Keratinocyte (primary cell): ENCODE measurements around the gene LDLRAD4. TPM values are rescaled to one million over a fixed set of nuclear protein-coding genes. Genes with fewer than 3 reads are reported as not detected.

Source experiments
- DNase-seq: peaks from one replicate; pipeline ENCODE4 v3.0.0-alpha.2; 2011; ENCODE audit warnings: low read depth, missing footprints, low spot score
- FAIRE-seq: peaks from 2 replicates; lab custom pipeline; 2011; peaks lifted over from hg19 to GRCh38; lab: Jason Lieb, UNC
- H2AFZ ChIP-seq: 2 replicates; pipeline ENCODE4 v1.6.0; 2012; ENCODE audit warnings: low read length, control low read depth, inconsistent platforms; ENCODE audit not compliant: control insufficient read depth
- H3K27ac ChIP-seq: 2 replicates; pipeline ENCODE4 v1.5.1; 2011; ENCODE audit warnings: low read length; ENCODE audit not compliant: control insufficient read depth, insufficient read depth
- H3K27me3 ChIP-seq: 3 replicates; pipeline ENCODE4 v1.6.0; 2011; ENCODE audit warnings: low read length; ENCODE audit not compliant: control insufficient read depth, insufficient read depth; ENCODE audit errors: extremely low read depth
- H3K36me3 ChIP-seq, 2 experiments: 2 replicates in 1 of 2; 3 replicates in 1 of 2; pipeline ENCODE4 v1.5.1; 2011; ENCODE audit warnings: low read length in 2 of 2, mild to moderate bottlenecking in 1 of 2; ENCODE audit not compliant: control insufficient read depth in 2 of 2, insufficient read depth in 2 of 2; ENCODE audit errors: extremely low read depth in 1 of 2
- H3K4me1 ChIP-seq: 3 replicates; pipeline ENCODE4 v1.5.1; 2011; ENCODE audit warnings: low read length; ENCODE audit not compliant: control insufficient read depth, insufficient read depth; ENCODE audit errors: extremely low read depth
- H3K4me2 ChIP-seq: 3 replicates; pipeline ENCODE4 v1.6.0; 2011; ENCODE audit warnings: low read depth, low read length; ENCODE audit not compliant: control insufficient read depth, insufficient read depth; ENCODE audit errors: extremely low read depth
- H3K4me3 ChIP-seq, 3 experiments: fragments of 200-600 bp in 1 of 3; sonication (generic) in 1 of 3; 2 replicates in 2 of 3; 3 replicates in 1 of 3; pipeline ENCODE4 v1.5.1; 2011 to 2016; ENCODE audit warnings: low read length in 3 of 3, mild to moderate bottlenecking in 3 of 3, control low read depth in 2 of 3, inconsistent platforms in 1 of 3, low read depth in 1 of 3, mixed read lengths in 1 of 3, mixed run types in 1 of 3, moderate library complexity in 1 of 3; ENCODE audit not compliant: control insufficient read depth in 2 of 3, insufficient read depth in 2 of 3; ENCODE audit errors: extremely low read depth in 1 of 3
- H3K79me2 ChIP-seq: 2 replicates; pipeline ENCODE4 v1.6.0; 2012; ENCODE audit warnings: low read length; ENCODE audit not compliant: control insufficient read depth, insufficient read depth
- H3K9ac ChIP-seq: 3 replicates; pipeline ENCODE4 v1.6.0; 2011; ENCODE audit warnings: low read length; ENCODE audit not compliant: control insufficient read depth, insufficient read depth; ENCODE audit errors: extremely low read depth
- H3K9me1 ChIP-seq: 3 replicates; pipeline ENCODE4 v1.6.0; 2011; ENCODE audit warnings: low read length; ENCODE audit not compliant: control insufficient read depth, insufficient read depth; ENCODE audit errors: extremely low read depth
- H3K9me3 ChIP-seq: 2 replicates; pipeline ENCODE4 v1.5.1; 2012; ENCODE audit warnings: low read depth, low read length; ENCODE audit not compliant: control insufficient read depth
- H4K20me1 ChIP-seq: 3 replicates; pipeline ENCODE4 v1.6.0; 2011; ENCODE audit warnings: low read length; ENCODE audit not compliant: control insufficient read depth, insufficient read depth; ENCODE audit errors: extremely low read depth
- CTCF ChIP-seq, 3 experiments: IDR thresholded peaks in 1 of 3; conservative IDR thresholded peaks in 1 of 3; optimal IDR thresholded peaks in 1 of 3; 2 replicates in 2 of 3; 3 replicates in 1 of 3; pipeline versions ENCODE3 to v1.5.1; 2011; ENCODE audit warnings: low read length in 3 of 3, mild to moderate bottlenecking in 3 of 3, moderate library complexity in 2 of 3, control low read depth in 1 of 3, inconsistent platforms in 1 of 3; ENCODE audit not compliant: insufficient read depth in 2 of 3; ENCODE audit errors: extremely low read depth in 1 of 3
- EZH2 ChIP-seq: IDR thresholded peaks from one replicate; pipeline ENCODE4 v1.6.1; 2012; ENCODE audit warnings: inconsistent platforms, mild to moderate bottlenecking, low read length, moderate library complexity
- dilution Hi-C: fragments of 300-500 bp; cut with MboI; formaldehyde crosslinking; loops from one replicate; pipeline ENCODE4 v1.7.0; 2020; ENCODE audit warnings: low sequenced_read_pairs; ENCODE audit not compliant: extremely low pct_ligation_motif_present
- polyA plus RNA-seq, 5 experiments: library from polyadenylated mRNA; depleted of rRNA in 3 of 5; stranded (reverse) in 3 of 5; stranded (forward) in 1 of 5; unstranded in 1 of 5; fragments of >200 nt; gene quantifications; 1 replicate in 1 of 5; 2 replicates in 3 of 5; 3 replicates in 1 of 5; pipeline versions ENCODE4 v1.2.1 to v1.2.3, GENCODE V29; 2011 to 2012; ENCODE audit warnings: missing spikeins in 2 of 5, low read depth in 1 of 5, low replicate concordance in 1 of 5

LDLRAD4 gene
- polyA plus RNA-seq, 1 donor (not counting 4 experiments of a cell fraction or from before 2014, with no cell fraction given), result not detected

- no peaks in the 10 kb centered on the region for H3K4me1 ChIP-seq
- no peaks in the 10 kb centered on the region for H3K36me3 ChIP-seq
- H3K4me2 ChIP-seq, result no peak overlapping the region
- DNase-seq (no peak), FAIRE-seq (no peak)
- H3K9ac ChIP-seq, result no peak overlapping the region
- H3K4me3 ChIP-seq, result no peak overlapping the region
- no peak overlapping the region for H2AFZ ChIP-seq
- no peaks in the 10 kb centered on the region for H3K9me3 ChIP-seq
- dilution Hi-C loops, result no loop called here
- no peak overlapping the region for H3K27ac ChIP-seq
- H4K20me1 ChIP-seq, result no peaks in the 10 kb centered on the region
- no peaks in the 10 kb centered on the region for H3K27me3 ChIP-seq
- no peaks in the 10 kb centered on the region for H3K9me1 ChIP-seq
- no peak for TF ChIP-seq CTCF (optimal IDR thresholded peaks at IDR 0.05 in 1 of 3, IDR thresholded peaks at IDR 0.05 in 1 of 3, conservative IDR thresholded peaks at IDR 0.05 in 1 of 3; ENCODE audit: extremely low read depth in 1 of 3, insufficient read depth in 2 of 3, low read length in 3 of 3)
- no peak for TF ChIP-seq EZH2
- H3K79me2 ChIP-seq, result no peaks in the 10 kb centered on the region
Observed at GRCh38 chr18:13573750-13574149, 355.2 kb downstream of the LDLRAD4 start.

DNA sequence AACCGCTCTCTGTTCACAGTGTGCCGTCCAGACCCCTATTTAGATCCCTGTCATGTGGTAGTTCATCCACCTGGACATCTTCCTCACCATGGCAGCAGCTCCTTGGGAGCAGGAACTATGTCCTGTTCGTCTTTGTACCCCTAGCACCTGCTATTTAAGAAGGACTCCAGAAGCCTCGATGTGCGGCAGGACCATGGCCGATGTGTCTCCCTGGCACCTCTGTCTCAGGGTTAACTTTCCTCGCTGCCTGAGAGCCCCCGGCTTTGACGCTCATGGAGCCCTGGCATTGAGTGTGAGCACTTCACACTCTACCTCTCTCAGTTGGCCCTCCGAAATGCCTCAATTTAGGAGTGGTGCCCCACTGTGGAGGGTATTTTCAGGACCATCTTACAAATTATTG is 355.8 kb downstream of the LDLRAD4 start:
- no peaks in the 10 kb centered on the region for H3K36me3 ChIP-seq
- dilution Hi-C loops, result no loop called here
- H2AFZ ChIP-seq, result no peak overlapping the region
- no peak overlapping the region for H3K27ac ChIP-seq
- no peaks in the 10 kb centered on the region for H4K20me1 ChIP-seq
- DNase-seq, result no peak
- no peak overlapping the region for H3K4me3 ChIP-seq
- no peak for FAIRE-seq
- no peak overlapping the region for H3K4me2 ChIP-seq
- no peaks in the 10 kb centered on the region for H3K9me3 ChIP-seq
- TF ChIP-seq EZH2 (no peak), CTCF (optimal IDR thresholded peaks at IDR 0.05 in 1 of 3, IDR thresholded peaks at IDR 0.05 in 1 of 3, conservative IDR thresholded peaks at IDR 0.05 in 1 of 3; ENCODE audit: extremely low read depth in 1 of 3, insufficient read depth in 2 of 3, low read length in 3 of 3) (no peak)
- no peaks in the 10 kb centered on the region for H3K27me3 ChIP-seq
- no peak overlapping the region for H3K9ac ChIP-seq
- no peaks in the 10 kb centered on the region for H3K4me1 ChIP-seq
- H3K9me1 ChIP-seq, result no peaks in the 10 kb centered on the region
- no peaks in the 10 kb centered on the region for H3K79me2 ChIP-seq
